Dermis lymphatic vessel endothelial cell (primary cell): ENCODE measurements around the gene DPYSL3. TPM values are rescaled to one million over a fixed set of nuclear protein-coding genes. Genes with fewer than 3 reads are reported as not detected.

Experiments
- total RNA-seq: library from RNA; depleted of rRNA; stranded (reverse); fragments of >200 nt; gene quantifications from 2 replicates; pipeline ENCODE4 v1.2.1, GENCODE V29; 2014

The DPYSL3 gene
- total RNA-seq: 18.3 and 28.7 TPM in 2 replicates

DNA sequence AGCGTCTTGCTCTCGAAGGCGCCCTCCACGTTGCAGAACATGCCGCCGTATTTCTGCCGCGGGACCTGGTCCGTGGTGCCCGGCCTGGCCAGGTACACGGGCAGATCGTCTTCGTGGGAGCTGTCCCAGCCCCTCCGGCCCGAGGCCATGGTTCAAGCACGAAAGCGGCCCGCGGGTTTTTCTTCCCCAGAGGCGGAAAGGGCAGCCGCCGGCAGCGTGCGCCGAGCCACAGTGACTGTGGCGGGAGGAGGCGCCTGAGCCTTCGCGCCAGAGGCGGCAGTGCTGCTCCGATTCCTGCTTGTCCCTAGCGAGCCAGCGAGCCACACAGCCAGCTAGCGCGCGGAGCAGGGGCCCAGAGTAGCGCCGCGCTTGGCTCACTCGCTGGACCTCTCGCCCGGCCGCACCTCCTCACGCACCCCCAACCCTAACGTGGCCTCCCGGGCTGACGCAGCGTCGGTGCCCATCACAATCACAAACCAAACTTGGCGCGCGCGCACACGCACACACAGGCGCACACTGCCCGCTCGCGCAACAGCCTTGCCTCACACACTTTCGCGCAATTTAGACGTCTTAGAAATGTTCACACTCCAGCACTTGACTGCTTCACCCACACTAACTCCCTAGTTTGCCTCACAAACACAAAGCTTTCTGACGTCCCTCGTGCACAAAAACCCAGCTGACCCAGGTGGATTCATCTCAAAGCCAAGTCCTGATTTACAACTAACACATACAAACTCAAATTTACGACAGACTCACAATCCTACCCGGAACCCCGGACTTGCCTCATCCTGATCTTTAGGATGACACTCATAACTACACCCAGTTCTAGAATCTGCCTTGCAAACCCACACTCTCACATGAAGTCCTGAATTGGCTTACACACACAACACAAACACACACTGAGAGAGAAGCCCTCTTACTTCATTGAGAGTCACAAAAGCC is at the start of gene DPYSL3:
DPYSL3 (minus strand) TSS at position 359 of the 942 bp plus-strand sequence; CDS start at position 149, 210 bp downstream.

